K562 (cell line): ENCODE results near the gene HEXD. TPM values are rescaled to one million over a fixed set of nuclear protein-coding genes. Genes with fewer than 3 reads are reported as not detected.

ENCODE experiments used
- BHLHE40 ChIP-seq: IDR thresholded peaks from 2 replicates; pipeline ENCODE4 v1.6.1; 2011; ENCODE audit warnings: low read length, improper control_type of control experiment
- BRCA1 ChIP-seq, 2 experiments: fragments of 450-650 bp in 1 of 2; sonication (generic) in 1 of 2; formaldehyde crosslinking in 1 of 2; IDR thresholded peaks; 2 replicates each; pipeline versions ENCODE4 v1.5.0 to v1.6.1; 2017 to 2020; ENCODE audit warnings: mild to moderate bottlenecking in 1 of 2, missing genetic modification reagents in 1 of 2
- CBFA2T3 ChIP-seq: fragments of 450-650 bp; IDR thresholded peaks from 2 replicates; pipeline ENCODE4 v1.6.1; 2017
- CBFB ChIP-seq: sonication (generic); formaldehyde crosslinking; IDR thresholded peaks from 2 replicates; pipeline ENCODE4 v1.4.0; 2020; ENCODE audit warnings: mild to moderate bottlenecking, missing genetic modification reagents
- FUS ChIP-seq: fragments of 200-400 bp; formaldehyde crosslinking; optimal IDR thresholded peaks from 2 replicates; pipeline ENCODE3; 2017; ENCODE audit warnings: low read depth, low read length
- HCFC1 ChIP-seq: IDR thresholded peaks from 2 replicates; pipeline ENCODE4 v1.6.1; 2012; ENCODE audit warnings: low read depth, low read length, improper control_type of control experiment
- HLTF ChIP-seq: fragments of 450-650 bp; IDR thresholded peaks from 2 replicates; pipeline ENCODE4 v1.6.1; 2016
- HOXB6 ChIP-seq: fragments of 250-450 bp; sonication (Bioruptor Pico); IDR thresholded peaks from 2 replicates; pipeline ENCODE4 v1.5.1; 2022; ENCODE audit warnings: mild to moderate bottlenecking, borderline replicate concordance
- MAFF ChIP-seq: IDR thresholded peaks from 2 replicates; pipeline ENCODE4 v1.6.1; 2012; ENCODE audit warnings: low read length, improper control_type of control experiment
- MGA ChIP-seq: fragments of 450-650 bp; IDR thresholded peaks from 2 replicates; pipeline ENCODE4 v1.6.1; 2016; ENCODE audit warnings: mild to moderate bottlenecking, moderate library complexity
- PRMT5 ChIP-seq: sonication (generic); formaldehyde crosslinking; IDR thresholded peaks from 2 replicates; pipeline ENCODE4 v1.5.0; 2020; ENCODE audit warnings: missing genetic modification reagents
- SMARCA4 ChIP-seq: fragments of 450-650 bp; IDR thresholded peaks from 2 replicates; pipeline ENCODE4 v1.6.1; 2016
- TOE1 ChIP-seq, 2 experiments: fragments of 450-650 bp in 1 of 2; sonication (generic) in 1 of 2; formaldehyde crosslinking in 1 of 2; IDR thresholded peaks; 2 replicates each; pipeline versions ENCODE4 v1.7.1 to v1.8.0; 2016 to 2022; ENCODE audit warnings: borderline replicate concordance in 2 of 2, mild to moderate bottlenecking in 2 of 2, antibody characterized with exemption in 1 of 2, inconsistent platforms in 1 of 2, low read depth in 1 of 2, missing genetic modification reagents in 1 of 2, moderate library complexity in 1 of 2
- ZC3H4 ChIP-seq: sonication (generic); formaldehyde crosslinking; IDR thresholded peaks from 2 replicates; pipeline ENCODE4 v1.9.0; 2021; ENCODE audit warnings: missing genetic modification reagents, borderline replicate concordance
- ZNF431 ChIP-seq: sonication (generic); formaldehyde crosslinking; IDR thresholded peaks from 2 replicates; pipeline ENCODE4 v1.8.0; 2022; ENCODE audit warnings: mild to moderate bottlenecking, missing genetic modification reagents
- ZNF507 ChIP-seq: conservative IDR thresholded peaks from 2 replicates; pipeline ENCODE4 v1.6.1; 2017; ENCODE audit warnings: missing genetic modification characterization, missing compliant biosample characterization
- ZNF512 ChIP-seq: IDR thresholded peaks from 2 replicates; pipeline ENCODE4 v1.6.1; 2016; ENCODE audit warnings: missing genetic modification characterization, missing compliant biosample characterization
- polyA plus RNA-seq, 8 experiments: library from polyadenylated mRNA; depleted of rRNA in 4 of 8; stranded (reverse) in 5 of 8; unstranded in 3 of 8; fragments of >200 nt; fragmentation: Nextera tagmentation in 2 of 8; fragmentation: Illumina TruSeq in 1 of 8; extraction: Ambion mirVana in 2 of 8; extraction: Trizol in 1 of 8; gene quantifications; 2 replicates each; pipeline versions ENCODE4 v1.2.1 to v1.2.3, GENCODE V29; 2011 to 2014; ENCODE audit warnings: inconsistent platforms in 1 of 8, missing spikeins in 1 of 8
- total RNA-seq, 7 experiments: library from RNA; depleted of rRNA in 6 of 7; stranded (reverse); fragments of >200 nt in 6 of 7; fragmentation: Illumina TruSeq in 2 of 7; extraction: Trizol in 2 of 7; gene quantifications; 2 replicates each; pipeline versions ENCODE4 v1.2.1 to v1.2.3, GENCODE V29; 2011 to 2021; ENCODE audit warnings: low replicate concordance in 1 of 7

Gene HEXD
- total and polyA plus RNA-seq, 9 of the 15 experiments (the other 6 are each of a cell fraction or from before 2014, with no cell fraction given), result 1.0 to 25.3 (median 10.0) TPM

GRCh38 chr17:82458885-82459424 lies 40.8 kb downstream of the HEXD start (continued):
- TF ChIP-seq MGA (no peak), CBFB (no peak), CBFA2T3 (no peak), BHLHE40 (no peak), ZNF512 (no peak), MAFF (no peak), HOXB6 (CRISPR knock-in tag) (no peak), HCFC1 (no peak), BRCA1 (IDR thresholded peaks at IDR 0.05) (no peak), BRCA1 (CRISPR knock-in tag; IDR thresholded peaks at IDR 0.05) (no peak), TOE1 (IDR thresholded peaks at IDR 0.05; ENCODE audit: borderline replicate concordance) (no peak), TOE1 (CRISPR knock-in tag; IDR thresholded peaks at IDR 0.05; ENCODE audit: borderline replicate concordance, low read depth) (peak; percentile 67; the same call in 1 of the 2 replicates), ZC3H4 (CRISPR knock-in tag) (no peak; the same call in 1 of the 2 replicates), ZNF431 (CRISPR knock-in tag) (no peak), SMARCA4 (no peak), FUS (peak; percentile 72), HLTF (no peak), PRMT5 (CRISPR knock-in tag) (no peak), ZNF507 (no peak)
